Right ventricle myocardium inferior (tissue), 1 donor: ENCODE data around the gene PRIMPOL. TPM values are rescaled to one million over a fixed set of nuclear protein-coding genes. Genes with fewer than 3 reads are reported as not detected.
"Not testable (repeated sequence)": the region's sequence is repeated elsewhere in the genome, so short reads cannot be mapped to it uniquely, and the experiment has no call there.

ENCODE experiments used
- ATAC-seq: fragments of 200-7000 bp; cut with Tn5 transposase; one replicate; pipeline ENCODE4 v1.9.1; 2020; ENCODE audit warnings: mild to moderate bottlenecking, moderate library complexity
- DNase-seq: peaks from one replicate; pipeline ENCODE4 v3.0.0; 2021; ENCODE audit errors: missing footprints
- intact Hi-C: fragments of 100-400 bp; cut with DNase I; formaldehyde crosslinking; loops from one replicate; pipeline ENCODE4 v1.11.0; 2022
- total RNA-seq: library from RNA; stranded (reverse); fragmentation: NEBNext Ultra II Directional; extraction: Animal tissue kit (Norgen Biotek cat#: 25700); gene quantifications from one replicate; pipeline ENCODE4 v1.2.1, GENCODE V29; 2021
- donor health status: DM: no; HTN: yes; CAD: no; lungs with severe emphysema.

The PRIMPOL gene
- total RNA-seq, 1 donor from 2014 or later = 10.8 TPM

DNA sequence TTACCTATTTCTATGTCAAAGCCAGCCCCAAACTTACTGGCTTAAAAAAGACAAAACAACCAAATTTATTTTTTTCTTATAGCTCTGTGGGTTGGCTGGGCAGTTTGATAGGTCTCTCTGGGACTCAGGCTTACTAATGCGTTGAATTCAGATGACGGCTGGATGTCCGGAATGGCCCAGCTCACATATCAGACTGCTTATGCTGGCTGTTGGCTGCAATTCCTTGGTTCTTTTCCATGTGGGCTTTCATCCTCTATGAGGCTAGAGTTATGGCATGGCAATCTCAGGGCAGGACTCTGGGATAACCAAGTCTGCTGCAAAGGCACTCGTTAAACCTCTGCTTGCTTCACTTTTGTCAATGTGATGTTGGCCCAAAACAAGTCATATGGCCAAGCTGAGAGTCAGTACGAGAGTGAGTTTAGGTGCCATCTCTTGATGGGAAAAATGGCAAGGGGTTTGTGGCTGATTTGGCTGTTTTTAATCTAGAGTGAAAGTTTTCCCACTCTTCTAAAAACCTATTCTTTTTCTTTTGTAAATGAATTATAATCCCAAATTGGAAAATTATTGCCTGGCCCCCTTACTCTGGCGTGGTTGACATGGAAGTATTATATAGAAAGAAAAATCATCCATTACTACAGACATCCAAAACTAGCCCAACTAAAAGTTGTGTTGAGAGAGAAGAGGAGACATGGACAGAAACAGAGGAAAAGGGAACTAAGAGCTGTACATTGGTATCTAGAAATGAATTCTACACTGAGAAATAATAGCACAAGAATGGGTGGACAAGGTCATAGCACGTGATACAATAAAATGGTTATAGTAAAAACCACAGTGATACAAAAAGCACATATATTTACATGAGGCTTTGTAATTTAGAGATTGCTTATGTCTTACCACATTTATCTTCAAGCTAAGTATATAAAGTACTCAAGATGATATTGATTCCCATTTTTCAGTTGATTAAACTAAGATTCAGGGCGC, 6.6 kb downstream of the PRIMPOL start:
- ATAC-seq = peak; percentile 85
- no peak for DNase-seq
- intact Hi-C loops = no loop called here

GRCh38 chr4:184657144-184657543, 7.6 kb downstream of the PRIMPOL start:
- intact Hi-C loops = no loop called here
- DNase-seq (no peak), ATAC-seq (no peak)

DNA sequence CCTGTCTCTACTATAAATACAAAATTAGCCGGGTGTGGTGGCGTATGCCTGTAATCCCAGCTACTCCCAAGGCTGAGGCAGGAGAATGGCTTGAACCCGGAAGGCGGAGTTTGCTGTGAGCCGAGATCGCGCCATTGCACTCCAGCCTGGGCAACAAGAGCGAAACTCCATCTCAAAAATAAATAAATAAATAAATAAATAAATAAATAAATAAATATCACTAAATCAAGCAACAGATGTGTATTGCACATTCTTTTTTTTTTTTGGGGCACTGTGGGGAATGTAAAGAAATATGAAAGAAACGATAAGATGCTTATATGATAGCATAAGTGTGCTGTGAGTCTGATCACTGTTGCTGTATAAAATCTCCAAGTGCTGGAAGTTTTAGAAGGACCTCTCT, 8.3 kb downstream of the PRIMPOL start:
- ATAC-seq, DNase-seq, intact Hi-C loops: not testable (repeated sequence)

DNA sequence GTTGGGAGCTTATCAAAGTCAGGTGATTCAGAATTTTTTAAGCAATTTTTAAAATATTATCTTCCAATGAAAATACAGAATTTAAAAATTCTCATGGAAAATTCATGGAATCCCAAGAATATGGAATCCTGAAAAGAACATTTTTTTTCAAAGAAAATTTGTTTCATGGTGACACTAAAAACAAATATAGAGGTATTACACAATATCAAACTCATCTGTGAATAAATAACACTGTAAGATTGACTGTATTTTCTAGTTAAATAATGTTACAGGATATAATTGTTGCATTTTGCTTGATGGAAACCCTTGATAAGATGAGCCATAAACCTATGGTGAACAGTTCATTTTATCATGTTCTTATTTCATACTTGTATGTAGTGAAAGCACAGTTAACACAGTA, 11.4 kb downstream of the PRIMPOL start:
- intact Hi-C loops = no loop called here
- ATAC-seq (no peak), DNase-seq (no peak)

GRCh38 chr4:184662236-184662635, 12.7 kb downstream of the PRIMPOL start:
- intact Hi-C loops = no loop called here
- no peak for ATAC-seq
- DNase-seq = no peak

GRCh38 chr4:184664445-184665210, 15.1 kb downstream of the PRIMPOL start:
- peak; percentile 72 for ATAC-seq
- intact Hi-C loops = no loop called here
- no peak for DNase-seq

DNA sequence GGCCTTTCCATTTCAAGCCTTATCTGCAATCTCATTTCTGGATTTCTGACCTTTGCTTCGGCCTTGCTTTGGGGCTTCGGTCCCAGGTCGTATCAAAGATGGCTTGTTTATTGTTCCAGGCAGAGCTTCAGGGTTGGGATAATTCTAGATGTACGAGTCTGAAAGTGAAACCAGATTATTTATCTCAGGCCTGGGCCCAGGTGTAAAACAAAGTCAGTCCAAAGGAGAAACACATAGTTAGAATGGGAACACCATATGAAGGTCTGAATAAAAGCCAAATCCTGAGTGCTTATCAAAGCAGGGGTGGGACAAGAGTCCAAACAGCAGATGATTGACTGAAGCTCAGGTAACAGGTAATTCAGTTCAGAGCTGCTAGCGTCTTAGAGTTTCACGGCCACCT, 17.1 kb downstream of the PRIMPOL start:
- DNase-seq = no peak
- intact Hi-C loops = no loop called here
- ATAC-seq = no peak

DNA sequence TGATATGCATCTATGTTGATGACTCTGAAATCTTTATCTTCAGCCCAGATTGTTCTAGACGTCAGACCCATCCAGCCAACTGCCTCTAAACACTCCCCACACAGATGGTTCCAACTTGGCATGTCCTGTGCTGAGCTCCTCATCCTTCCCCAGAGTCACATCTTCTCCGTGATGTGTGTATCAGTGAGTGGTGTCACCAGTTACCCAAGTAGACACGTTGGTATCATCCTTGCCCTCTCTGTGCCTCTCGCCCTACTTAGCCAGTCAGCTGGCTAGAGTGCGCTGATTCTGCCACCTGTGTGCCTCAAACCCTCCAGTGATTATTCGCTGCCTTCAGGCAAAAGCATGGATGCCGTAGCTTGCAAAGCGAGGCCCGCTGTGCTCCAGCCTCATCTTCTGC, 18.6 kb downstream of the PRIMPOL start:
- intact Hi-C loops = no loop called here
- no peak for DNase-seq
- no peak for ATAC-seq

DNA sequence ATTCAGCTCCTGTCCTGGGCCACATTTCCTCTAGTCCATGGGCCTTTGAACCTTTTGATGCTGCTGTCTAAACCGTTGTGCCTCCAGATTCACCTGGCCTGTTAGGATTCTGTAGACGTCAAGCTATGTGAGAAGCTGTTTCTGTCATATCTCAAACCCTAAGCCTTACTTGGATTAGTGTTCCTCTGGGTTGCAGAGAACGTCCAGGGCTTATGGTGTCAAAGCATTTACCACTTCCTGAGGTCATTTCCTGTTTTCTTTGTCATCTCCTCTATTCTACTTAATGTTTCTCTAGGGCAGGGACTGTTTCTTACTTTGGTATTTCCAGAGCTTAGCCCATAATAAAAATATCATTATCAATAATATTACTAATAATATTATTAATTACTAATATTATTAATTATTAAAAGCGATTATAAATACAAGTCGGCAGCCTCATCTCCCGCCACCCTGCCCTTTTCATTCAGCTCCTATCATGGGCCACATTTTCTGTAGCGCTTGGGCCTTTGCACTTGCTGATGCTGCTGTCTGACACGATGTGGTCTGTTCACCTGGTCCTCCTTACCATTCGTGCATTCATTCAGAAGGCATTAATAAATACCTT, 19.1 kb downstream of the PRIMPOL start:
- DNase-seq (no peak), ATAC-seq (peak; percentile 23)
- intact Hi-C loops = no loop called here

GRCh38 chr4:184669251-184669650, 19.7 kb downstream of the PRIMPOL start:
- intact Hi-C loops = no loop called here
- DNase-seq (no peak), ATAC-seq (no peak)

- DNase-seq (no peak), ATAC-seq (no peak)
- intact Hi-C loops = no loop called here
These were observed 21.6 kb downstream of the PRIMPOL start for GRCh38 chr4:184671101-184671500.

DNA sequence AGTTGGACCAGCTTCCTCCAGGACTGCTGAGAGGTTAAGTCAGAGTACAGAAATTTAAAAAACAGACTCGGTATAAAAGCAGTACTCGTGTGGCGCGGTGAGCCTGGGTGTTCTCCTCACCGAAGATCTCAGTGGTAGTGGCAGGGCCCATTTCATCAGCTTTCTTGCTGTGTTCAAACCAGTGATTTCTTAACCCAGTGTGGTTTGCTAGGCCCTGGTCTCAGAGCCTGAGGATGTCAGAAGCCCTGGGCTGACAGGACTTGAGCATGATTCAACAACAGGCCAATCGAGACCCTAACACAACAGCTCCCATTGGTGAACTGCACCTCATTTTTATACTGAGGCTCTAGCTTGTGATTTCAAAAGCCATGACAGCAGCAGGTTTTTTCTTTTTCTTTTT, 23.2 kb downstream of the PRIMPOL start:
- ATAC-seq (no peak), DNase-seq (no peak)
- intact Hi-C loops = no loop called here

GRCh38 chr4:184674011-184674410, 24.5 kb downstream of the PRIMPOL start:
- intact Hi-C loops = no loop called here
- DNase-seq = no peak
- ATAC-seq = no peak

- intact Hi-C loops = no loop called here
- DNase-seq (no peak), ATAC-seq (no peak)
These were observed 25.5 kb downstream of the PRIMPOL start for GRCh38 chr4:184675018-184675417.

GRCh38 chr4:184675821-184676492, 26.4 kb downstream of the PRIMPOL start:
- DNase-seq (no peak), ATAC-seq (no peak)
- intact Hi-C loops = no loop called here

- intact Hi-C loops = no loop called here
- DNase-seq (no peak), ATAC-seq (no peak)
These were observed 31.2 kb downstream of the PRIMPOL start for GRCh38 chr4:184680698-184681097.

- intact Hi-C loops = no loop called here
- ATAC-seq (no peak), DNase-seq (no peak)
These were observed 32.4 kb downstream of the PRIMPOL start for GRCh38 chr4:184681916-184682315.

GRCh38 chr4:184684491-184685189, 35.1 kb downstream of the PRIMPOL start:
- intact Hi-C loops = no loop called here
- ATAC-seq = peak; percentile 37
- no peak for DNase-seq
